Smooth muscle cell of the brain vasculature (primary cell): ENCODE results near the gene QPCTL.
A peak's percentile ranks its signal among the peaks of the same experiment; 100 is the strongest.
"Not testable (repeated sequence)": the region's sequence is repeated elsewhere in the genome, so short reads cannot be mapped to it uniquely, and the experiment has no call there.

Experiments used
- DNase-seq: peaks from one replicate; pipeline ENCODE4 v3.0.0-alpha.2; 2012; ENCODE audit warnings: low read depth, low spot score

The QPCTL gene

GRCh38 chr19:45676851-45677263 lies 15.6 kb upstream of the QPCTL start:
- no peak for DNase-seq

DNA sequence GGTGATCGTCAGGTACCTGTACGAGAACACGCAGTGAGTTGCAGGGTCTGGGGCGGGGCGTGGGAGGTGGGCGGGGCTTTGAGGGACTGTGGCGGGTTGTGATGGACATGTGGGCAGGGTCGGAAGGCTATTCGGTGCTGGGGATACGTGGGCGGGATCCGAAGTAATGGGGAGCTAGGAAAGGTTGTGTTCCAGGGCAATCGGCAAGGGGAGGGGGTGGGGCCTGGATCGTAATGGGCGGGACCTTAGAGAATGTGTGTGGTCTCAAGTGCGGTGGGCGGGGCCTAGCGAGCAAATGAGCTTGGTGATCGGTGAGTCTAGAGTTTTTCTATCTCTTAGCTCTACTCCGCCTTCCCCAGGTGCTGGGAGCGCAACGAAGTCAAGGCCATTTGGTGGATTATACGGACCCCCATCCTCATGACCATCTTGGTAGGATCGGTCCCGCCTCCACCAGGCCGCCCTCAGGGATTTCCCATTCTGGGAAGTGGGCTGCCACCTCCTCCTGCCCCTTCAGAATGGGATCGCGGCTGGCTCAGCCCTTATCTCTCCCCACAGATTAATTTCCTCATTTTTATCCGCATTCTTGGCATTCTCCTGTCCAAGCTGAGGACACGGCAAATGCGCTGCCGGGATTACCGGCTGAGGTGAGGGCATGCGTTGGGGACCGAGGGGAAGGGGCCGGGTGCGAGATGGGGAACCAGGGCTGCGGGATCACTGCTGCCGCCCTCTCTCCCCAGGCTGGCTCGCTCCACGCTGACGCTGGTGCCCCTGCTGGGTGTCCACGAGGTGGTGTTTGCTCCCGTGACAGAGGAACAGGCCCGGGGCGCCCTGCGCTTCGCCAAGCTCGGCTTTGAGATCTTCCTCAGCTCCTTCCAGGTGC lies 14.9 kb upstream of the QPCTL start:
- DNase-seq = peak; percentile 21

DNA sequence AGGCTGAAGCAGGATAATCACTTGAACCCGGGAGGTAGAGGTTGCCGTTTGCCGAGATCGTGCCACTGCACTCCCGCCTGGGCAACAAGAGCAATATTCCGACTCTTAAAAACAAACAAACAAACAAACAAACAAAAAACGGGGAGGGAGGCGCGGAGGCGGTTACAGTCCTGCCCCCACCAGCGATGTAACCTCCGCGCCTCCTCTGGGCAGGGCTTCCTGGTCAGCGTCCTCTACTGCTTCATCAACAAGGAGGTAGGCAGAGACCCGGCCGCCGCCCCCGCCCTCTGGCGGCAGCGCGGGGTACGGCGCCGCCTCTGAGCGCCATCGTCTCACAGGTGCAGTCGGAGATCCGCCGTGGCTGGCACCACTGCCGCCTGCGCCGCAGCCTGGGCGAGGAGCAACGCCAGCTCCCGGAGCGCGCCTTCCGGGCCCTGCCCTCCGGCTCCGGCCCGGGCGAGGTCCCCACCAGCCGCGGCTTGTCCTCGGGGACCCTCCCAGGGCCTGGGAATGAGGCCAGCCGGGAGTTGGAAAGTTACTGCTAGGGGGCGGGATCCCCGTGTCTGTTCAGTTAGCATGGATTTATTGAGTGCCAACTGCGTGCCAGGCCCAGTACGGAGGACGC lies 11.0 kb upstream of the QPCTL start:
- DNase-seq = peak; percentile 40

- no peak for DNase-seq
Observed at GRCh38 chr19:45682117-45682516, 10.3 kb upstream of the QPCTL start.

DNA sequence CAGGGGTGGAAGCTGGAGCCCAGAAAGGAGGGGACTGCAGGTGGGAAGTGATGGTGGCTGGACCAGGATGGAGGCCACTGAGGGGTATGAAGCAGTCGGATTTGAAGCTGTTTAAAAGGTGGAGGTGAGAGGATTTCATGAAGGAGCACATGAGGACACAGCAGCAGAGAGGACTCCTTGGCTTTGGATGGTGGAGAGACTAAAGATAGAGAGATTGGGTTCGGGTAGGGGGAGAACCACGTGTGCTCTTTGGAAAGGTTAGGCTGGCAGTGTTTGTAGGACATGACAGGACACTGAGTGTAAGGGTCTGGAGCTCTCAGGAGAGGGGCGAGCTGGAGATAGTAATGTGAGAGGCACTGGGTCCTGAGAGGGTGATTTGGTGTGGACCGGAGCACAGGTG lies 9.6 kb upstream of the QPCTL start:
- DNase-seq = no peak

DNA sequence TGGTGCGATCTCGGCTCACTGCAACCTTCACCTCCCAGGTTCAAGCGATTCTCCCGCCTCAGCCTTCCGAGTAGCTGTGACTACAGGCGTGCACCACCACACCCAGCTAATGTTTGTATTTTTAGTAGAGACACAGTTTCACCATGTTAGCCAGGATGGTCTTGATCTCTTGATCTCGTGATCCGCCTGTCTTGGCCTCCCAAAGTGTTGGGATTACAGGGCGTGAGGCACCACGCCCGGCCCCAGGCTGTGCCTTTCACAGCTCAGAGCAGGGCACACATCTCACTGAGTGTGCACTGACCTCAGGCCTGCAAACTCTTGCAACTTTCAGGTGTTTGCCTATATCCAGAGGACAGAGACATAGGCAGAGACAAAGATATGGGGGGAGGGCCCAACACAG lies 7.4 kb upstream of the QPCTL start:
- DNase-seq = not testable (repeated sequence)

- DNase-seq = no peak
Observed at GRCh38 chr19:45687599-45687998, 4.9 kb upstream of the QPCTL start.

DNA sequence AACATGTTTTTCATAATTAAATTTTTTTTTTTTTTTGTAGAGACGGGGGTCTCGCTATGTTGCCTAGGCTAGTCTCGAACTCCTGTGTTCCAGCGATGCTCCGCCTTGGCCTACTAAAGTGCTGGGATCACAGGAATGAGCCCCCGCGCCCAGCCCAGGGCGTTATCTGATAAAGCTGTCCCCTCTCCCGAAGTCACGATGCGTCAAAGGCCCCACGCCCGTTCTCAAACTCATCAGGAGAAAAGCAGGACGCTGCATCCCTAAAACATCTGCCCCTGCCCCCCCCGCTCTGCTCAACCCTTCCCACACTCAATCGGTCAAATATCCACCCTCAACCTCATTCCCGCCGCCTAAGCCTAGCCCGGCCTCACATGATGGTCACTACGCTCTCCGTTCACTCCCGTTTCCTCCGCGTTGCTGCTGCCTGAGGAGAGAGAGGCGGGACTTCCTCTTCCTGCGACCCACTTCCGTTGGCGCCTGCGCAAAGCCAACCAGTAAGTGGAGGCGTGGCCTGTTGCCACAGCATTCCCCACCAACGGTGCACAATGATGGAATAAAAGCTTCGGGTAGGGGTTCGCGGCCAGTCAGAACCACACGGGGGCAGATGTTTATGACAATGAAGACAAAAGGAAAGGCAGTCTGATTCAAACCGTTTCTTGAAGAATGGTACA lies 815 bp upstream of the QPCTL start, which contains the start of gene SNRPD2:
Gene SNRPD2, minus strand, starts transcription at position 438 of the 671 bp plus-strand sequence. Its CDS starts 65 bp downstream, at position 373.
- DNase-seq = peak; percentile 87

DNA sequence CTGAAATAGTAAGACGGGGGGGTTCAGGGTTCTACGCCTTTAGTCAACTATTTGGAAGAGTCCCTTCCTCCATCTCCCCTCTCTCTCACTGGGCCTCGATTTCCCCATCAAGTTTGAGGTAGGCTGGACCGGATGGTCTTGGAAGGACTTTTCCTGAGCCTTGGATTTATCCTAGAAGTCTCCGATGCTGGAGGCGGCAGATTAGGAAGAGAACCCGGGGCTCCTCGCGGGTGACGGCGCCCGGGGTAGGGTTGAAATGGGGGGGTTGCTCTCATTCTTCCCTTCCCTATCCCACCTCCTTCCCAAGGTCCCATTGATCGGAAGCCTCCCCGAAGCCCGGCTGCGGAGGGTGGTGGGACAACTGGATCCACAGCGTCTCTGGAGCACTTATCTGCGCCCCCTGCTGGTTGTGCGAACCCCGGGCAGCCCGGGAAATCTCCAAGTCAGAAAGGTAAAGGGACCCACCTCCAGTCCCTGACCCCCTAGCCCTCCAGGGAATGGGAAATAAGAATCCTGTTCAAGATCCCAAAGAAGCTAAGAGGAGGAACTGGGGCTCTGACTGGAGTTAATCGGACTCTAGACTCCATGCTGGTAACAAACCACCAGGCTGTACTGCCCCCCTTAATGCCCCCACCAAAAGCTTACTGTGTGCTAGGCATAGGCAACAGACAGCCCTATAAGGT lies 781 bp downstream of the QPCTL start:
- DNase-seq = peak; percentile 32

DNA sequence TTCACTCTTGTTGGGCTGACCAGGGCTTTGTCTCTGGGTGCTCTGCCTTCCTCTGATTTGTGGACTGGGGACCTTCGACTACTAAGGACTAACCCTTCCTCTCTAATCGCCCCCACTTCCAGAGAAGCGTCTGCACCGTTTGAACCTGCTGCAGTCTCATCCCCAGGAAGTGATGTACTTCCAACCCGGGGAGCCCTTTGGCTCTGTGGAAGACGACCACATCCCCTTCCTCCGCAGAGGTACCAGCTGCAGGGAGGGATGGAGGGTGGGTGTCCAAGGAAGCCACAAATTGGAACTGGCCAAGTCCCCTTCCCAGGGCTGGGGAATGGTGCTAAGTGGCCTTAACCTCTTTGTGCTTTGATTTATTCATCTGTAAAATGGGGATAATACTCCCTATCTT lies 9.2 kb downstream of the QPCTL start:
- DNase-seq = no peak

DNA sequence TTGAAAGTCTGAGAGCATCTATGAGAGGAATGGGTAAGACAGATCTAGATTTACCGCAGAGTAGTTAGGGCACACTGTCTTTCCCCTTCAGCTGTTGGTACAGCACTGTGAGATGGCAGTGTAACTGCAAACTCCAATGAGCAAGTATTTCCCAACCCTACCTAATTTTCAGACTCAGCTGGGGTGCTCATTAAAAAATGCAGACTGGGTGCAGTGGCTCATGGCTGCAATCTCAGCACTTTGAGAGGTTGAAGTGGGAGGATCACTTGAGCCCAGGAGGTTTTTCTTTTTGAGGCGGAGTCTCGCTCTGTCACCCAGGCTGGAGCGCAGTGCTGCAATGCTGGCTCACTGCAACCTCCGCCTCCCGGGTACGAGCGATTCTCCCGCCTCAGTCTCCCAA lies 12.6 kb downstream of the QPCTL start:
- DNase-seq = no peak

DNA sequence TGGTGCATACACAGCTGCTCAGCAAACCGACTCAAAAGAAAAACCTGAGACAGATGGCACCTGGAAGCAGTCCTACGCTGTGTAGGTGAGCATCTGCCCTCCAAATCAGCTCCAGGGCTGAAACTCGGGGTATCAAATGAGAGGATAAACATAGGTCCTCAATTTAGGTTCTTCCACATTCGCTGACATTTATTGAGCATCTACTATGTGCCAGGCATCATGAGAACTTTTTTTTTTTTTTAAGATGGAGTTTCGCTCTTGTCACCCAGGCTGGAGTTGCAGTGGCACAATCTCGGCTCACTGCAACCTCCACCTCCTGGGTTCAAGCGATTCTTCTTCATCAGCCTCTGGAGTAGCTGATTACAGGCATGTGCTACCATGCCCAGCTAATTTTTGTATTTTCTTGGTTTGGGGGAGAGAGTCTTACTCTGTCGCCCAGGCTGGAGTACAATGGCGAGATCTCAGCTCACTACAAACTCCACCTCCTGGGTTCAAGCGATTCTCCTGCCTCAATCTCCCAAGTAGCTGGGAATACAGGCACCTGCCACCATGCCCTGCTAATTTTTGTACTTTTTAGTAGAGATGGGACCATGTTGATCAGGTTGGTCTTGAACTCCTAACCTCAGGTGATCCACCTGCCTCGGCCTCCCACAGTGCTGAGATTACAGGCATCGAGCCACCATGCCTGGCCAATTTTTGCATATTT lies 13.4 kb downstream of the QPCTL start:
- no peak for DNase-seq

DNA sequence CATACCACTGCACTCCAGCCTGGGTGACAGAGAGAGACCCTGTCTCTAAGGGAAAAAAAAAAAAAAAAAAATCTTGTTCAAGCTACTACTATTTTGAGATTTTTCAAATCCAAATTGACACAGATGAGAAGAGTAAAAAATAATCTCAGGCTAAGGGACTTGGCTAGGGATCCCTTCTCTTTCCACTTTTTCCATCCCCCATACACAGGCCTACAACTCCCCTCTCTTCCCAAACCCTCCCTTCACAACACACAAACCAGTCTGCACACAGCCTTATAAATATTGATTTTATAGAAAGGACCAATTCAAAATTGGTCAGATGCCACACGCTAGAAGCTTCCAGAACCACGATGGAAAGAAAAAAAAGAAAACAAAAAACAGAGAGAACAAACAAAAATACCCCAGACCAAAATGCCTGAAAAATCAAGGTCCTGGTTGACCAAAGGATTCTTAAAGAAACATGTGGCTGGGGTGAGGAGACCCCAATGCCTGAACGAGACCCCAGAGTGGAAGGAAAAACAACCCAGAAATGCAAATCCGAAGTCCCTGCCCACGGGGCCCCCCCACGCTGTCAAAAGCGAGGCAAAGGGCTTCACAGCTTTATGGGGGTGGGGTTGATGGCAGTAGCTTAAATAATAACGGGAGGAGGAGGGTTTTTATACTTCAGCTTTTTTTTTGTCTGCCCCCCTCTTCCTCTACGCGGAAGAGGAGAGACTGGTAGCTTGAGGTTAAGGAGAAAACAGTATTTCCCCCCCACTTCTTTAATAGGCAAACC lies 18.1 kb downstream of the QPCTL start:
- no peak for DNase-seq

GRCh38 chr19:45711851-45712698 lies 19.6 kb downstream of the QPCTL start:
- no peak for DNase-seq

GRCh38 chr19:45712699-45713067 lies 20.2 kb downstream of the QPCTL start:
- DNase-seq = no peak

DNA sequence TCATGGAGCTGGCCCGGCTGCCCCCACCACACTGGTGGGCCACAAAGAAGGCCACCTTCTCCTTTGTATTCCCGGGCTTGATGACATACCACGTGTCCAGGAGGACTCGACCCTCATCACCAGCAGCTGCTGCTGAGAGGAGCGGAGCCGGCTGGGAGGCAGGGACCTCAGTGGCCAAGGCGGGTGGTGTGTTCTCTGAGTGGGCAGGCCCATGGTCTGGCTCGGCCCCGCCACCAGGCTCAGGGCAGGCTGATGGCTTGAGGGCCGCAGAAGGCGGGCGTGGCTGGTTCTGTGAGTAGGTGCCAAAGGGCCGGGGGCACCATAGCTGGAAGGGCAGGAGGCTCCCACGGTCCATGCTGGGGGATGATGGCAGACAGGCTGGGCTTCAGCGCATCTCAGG lies 20.7 kb downstream of the QPCTL start:
- no peak for DNase-seq

- DNase-seq = no peak
Observed at GRCh38 chr19:45715139-45715538, 22.7 kb downstream of the QPCTL start.

GRCh38 chr19:45716359-45717130 lies 24.1 kb downstream of the QPCTL start:
- no peak for DNase-seq
